ENCODE results near the gene DCXR.

The DCXR gene

DNA sequence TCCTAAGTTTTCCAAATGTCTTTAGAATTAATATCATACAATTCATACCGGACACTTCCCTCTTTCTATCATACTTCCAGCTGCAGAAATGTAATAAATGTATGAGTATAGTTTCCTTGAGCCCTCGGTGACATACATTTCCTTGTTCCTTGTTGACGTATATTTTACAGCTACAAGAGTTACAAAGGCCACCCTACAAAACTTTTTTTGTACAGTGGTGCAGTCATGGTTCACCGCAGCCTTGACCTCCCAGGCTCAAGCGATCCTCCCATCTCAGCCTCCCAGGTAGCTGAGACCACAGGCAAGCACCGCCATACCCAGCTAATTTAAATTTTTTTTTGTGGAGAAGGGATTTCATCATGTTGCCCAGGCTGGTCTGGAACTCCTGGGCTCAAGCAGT is 35.3 kb upstream of the DCXR start:
- no peak for DNase-seq

- no peak for DNase-seq
Measured at GRCh38 chr17:82070611-82071010, 33.1 kb upstream of the DCXR start.

GRCh38 chr17:82065638-82066303 is 28.3 kb upstream of the DCXR start, which contains the start of gene DUS1L:
TSS of gene DUS1L (minus strand) at chr17:82065804. CDS start at chr17:82065059, 745 bp downstream.
- peak; percentile 28 for DNase-seq

- no peak for DNase-seq
Measured at GRCh38 chr17:82065193-82065637, 27.7 kb upstream of the DCXR start.

- no peak for DNase-seq
Measured at GRCh38 chr17:82064433-82065192, 27.1 kb upstream of the DCXR start.

GRCh38 chr17:82063424-82064415 is 26.2 kb upstream of the DCXR start:
- no peak for DNase-seq

DNA sequence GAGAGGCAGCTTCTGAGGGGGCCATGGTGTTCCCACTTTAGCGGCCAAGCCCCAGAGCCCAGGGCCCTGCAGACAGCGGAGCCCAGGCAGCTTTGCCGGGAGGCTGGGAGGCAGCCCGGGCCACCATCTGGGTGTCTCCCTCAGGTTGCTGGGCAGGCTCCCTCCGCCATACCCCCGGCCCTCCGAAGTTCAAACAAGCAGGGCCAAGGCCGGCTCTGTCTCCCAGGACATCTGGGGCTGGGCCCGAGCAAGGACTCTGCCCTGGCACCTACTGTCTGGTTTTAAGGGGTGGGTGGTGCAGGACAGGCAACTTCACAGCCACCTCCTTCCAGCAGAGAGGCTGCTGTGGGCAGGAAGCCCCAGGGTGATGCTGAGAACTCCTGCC is 25.5 kb upstream of the DCXR start:
- DNase-seq: no peak

DNA sequence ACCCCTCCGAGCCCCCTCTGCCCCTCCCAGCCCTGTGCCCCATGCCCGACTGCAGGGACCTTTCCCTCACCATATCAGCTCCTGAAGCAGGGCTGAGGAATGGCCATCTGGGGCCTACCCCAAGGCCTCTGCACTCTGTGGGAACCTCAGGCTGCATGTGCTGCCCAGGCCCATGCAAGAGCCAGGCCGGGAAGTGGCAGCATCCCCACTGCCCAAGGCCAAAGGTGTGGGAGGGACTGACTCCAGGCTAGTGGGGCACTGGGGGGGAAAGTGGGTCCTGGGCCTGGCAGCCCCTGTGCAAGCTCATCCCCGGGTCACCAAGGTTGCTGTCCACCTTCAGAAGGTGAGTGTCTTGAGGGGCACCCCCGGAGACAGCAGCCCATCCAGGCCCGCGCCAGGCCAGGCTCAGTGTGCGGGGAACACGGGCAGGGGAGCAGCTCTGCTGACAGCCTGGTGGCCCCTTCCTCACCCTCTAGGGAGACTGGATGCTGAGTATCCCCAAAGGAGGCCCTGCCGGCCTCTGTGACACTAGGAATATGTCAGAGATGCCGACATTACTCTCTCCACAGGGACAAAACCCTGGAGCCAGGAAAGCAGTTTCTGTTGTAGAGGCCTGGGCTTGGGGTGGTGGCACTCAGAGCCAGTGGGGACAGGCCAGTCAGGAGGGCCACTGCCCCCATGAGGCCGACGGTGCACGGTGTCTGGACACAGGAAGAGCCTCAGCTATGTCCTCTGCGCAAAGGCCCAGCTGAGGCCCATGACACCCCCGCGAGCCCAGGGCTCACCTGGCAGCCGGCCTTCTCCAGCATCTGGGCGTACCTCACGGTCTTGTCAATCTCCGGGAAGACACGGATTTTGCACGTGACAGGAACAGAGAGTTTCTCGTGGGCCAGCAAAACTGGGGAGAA is 24.8 kb upstream of the DCXR start:
- DNase-seq: no peak

- DNase-seq: no peak
Measured at GRCh38 chr17:82061047-82061925, 23.8 kb upstream of the DCXR start.

DNA sequence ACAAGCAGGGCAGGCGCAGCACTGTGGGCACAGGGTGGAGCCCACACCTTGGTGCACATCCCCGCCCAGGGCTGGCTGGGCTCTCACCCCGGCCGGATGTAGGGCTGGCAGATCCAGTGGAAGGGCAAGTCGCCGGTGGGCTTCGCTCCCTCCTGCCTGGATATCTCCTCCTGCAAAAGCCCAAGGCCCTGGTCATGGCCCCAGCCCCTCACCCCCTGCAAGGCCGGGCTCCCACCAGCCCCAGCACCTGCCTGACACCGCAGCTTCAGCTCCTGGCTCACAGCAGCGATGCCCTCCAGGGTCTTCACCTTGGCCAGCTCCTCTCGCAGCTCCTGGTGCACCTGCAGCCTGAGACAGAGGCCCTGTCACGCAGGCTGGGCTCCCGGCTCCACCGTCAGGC is 23.1 kb upstream of the DCXR start:
- DNase-seq: no peak

- no peak for DNase-seq
Measured at GRCh38 chr17:82060001-82060380, 22.5 kb upstream of the DCXR start.

- DNase-seq: no peak
Measured at GRCh38 chr17:82059272-82060000, 21.9 kb upstream of the DCXR start.

- DNase-seq: no peak
Measured at GRCh38 chr17:82058855-82059249, 21.4 kb upstream of the DCXR start.

GRCh38 chr17:82058230-82058854 is 20.8 kb upstream of the DCXR start:
- no peak for DNase-seq

- DNase-seq: no peak
Measured at GRCh38 chr17:82056729-82057621, 19.5 kb upstream of the DCXR start.

DNA sequence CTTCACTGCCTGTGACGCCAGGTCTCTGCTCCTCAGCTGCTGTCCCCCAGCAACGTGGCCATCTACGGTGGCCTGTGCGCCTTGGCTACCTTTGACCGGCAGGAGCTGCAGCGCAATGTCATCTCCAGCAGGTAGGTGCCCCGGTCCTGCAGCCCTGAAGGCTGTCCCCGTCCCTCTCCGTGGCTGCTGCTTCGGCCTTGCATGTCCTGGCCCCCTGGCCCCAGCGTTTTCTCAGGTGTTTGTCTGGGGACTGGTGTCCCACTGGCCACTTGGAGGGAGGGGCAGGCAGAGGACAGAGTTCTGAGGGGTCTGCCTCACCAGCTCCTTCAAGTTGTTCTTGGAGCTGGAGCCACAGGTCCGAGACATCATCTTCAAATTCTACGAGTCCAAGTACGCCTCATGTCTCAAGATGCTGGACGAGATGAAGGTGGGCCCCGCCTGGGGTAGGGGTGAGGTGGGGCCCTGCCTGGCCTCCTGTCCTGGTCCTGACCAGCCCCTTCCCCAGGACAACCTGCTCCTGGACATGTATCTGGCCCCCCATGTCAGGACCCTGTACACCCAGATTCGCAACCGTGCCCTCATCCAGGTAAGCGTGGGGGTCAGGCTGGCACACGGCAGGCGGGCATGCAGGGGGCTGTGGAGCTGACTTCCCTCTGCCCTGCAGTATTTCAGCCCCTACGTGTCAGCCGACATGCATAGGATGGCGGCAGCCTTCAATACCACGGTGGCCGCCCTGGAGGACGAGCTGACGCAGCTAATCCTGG is 18.6 kb upstream of the DCXR start:
- DNase-seq: no peak

DNA sequence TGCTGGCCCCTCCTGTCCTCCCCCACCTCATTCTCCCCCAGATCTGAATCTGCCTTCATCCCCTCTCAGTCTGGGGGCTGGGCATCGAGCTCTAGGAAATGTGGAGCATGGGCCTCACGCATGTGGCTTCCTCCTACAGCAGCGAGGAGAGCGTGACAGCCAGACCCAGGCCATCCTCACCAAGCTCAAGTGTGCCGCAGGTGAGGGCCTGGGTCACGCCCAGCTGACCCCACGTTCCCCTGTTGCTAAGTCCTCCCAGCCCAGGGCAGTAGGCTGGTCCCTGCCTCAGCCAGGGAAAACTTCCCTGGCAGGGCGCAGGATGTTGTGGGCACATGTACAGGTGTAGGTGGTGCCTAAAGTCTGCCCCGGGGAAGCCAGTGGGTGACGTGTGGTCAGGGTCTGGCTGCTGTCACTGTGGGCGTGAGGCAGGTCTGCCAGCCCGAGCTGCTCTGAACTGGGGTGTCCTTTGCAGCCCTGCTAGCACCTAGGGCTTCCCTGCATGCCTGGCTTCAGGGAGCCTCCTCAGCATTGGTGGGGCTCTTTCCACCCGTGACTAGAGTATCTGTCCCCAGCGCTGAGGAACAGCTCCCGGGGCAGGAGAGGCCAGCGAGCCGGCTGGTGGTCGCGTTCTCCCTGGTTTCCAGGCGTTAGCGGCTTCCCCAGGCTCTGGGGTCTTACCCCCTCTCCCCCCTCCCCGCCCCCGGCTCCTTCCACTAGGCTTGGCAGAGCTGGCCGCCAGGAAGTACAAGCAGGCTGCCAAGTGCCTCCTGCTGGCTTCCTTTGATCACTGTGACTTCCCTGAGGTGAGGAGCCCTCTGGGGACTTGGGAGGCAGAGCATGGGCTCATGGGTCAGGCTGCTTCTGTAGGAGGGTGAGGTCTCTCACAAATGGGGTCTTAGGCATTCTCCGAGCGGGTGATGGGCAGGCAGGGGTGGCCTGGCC is 17.8 kb upstream of the DCXR start:
- DNase-seq: no peak

All from NCI-H1092 treated with DMSO at 0.1 percent for 48 hours (cell line).